Upper lobe of right lung (tissue), 1 donor: Measurements from ENCODE around the gene NDUFA8. TPM values are rescaled to one million over a fixed set of nuclear protein-coding genes. Genes with fewer than 3 reads are reported as not detected.

Source experiments
- ATAC-seq: fragments of 200-7000 bp; cut with Tn5 transposase; one replicate; pipeline ENCODE4 v1.9.1; 2020; ENCODE audit warnings: mild to moderate bottlenecking, moderate library complexity
- DNase-seq: peaks from one replicate; pipeline ENCODE4 v3.0.0-alpha.2; 2020
- H3K27ac ChIP-seq: fragments of 200-600 bp; one replicate; pipeline ENCODE4 v1.8.0; 2022
- H3K27me3 ChIP-seq: fragments of 200-600 bp; one replicate; pipeline ENCODE4 v1.8.0; 2022; ENCODE audit warnings: mild to moderate bottlenecking
- H3K36me3 ChIP-seq: fragments of 200-600 bp; one replicate; pipeline ENCODE4 v1.8.0; 2022
- H3K4me1 ChIP-seq: fragments of 200-600 bp; one replicate; pipeline ENCODE4 v1.8.0; 2022
- H3K4me3 ChIP-seq: fragments of 200-600 bp; one replicate; pipeline ENCODE4 v1.8.0; 2022; ENCODE audit warnings: mild to moderate bottlenecking
- H3K9me3 ChIP-seq: fragments of 200-600 bp; one replicate; pipeline ENCODE4 v1.8.0; 2022
- CTCF ChIP-seq: fragments of 200-600 bp; IDR thresholded peaks from one replicate; pipeline ENCODE4 v1.8.0; 2022; ENCODE audit warnings: antibody characterized with exemption
- intact Hi-C: fragments of 100-400 bp; cut with DNase I; formaldehyde crosslinking; loops from one replicate; pipeline ENCODE4 v1.11.0; 2022
- total RNA-seq: library from RNA; stranded (reverse); fragmentation: NEBNext Ultra II Directional; extraction: Animal tissue kit (Norgen Biotek cat#: 25700); gene quantifications from one replicate; pipeline ENCODE4 v1.2.1, GENCODE V29; 2021
- donor health status: DM: no; HTN: yes; CAD: no; lungs with severe emphysema.

NDUFA8 gene
- total RNA-seq, 1 donor from 2014 or later: 41.5 TPM

GRCh38 chr9:122138560-122139268 lies 20.9 kb downstream of the NDUFA8 start:
- Histone ChIP-seq H3K27me3 (no peaks in the 10 kb centered on the region), H3K27ac (no peak overlapping the region), H3K9me3 (no peaks in the 10 kb centered on the region), H3K4me1 (peaks cover 4% of the 10 kb centered on the region), H3K4me3 (no peak overlapping the region), H3K36me3 (peaks cover 6% of the 10 kb centered on the region)
- ATAC-seq: no peak
- intact Hi-C loops: no loop called here
- DNase-seq: no peak
- no peak for TF ChIP-seq CTCF

- no peaks in the 10 kb centered on the region for H3K27me3 ChIP-seq
- H3K27ac ChIP-seq: no peak overlapping the region
- ATAC-seq (no peak), DNase-seq (no peak)
- no peak overlapping the region for H3K4me3 ChIP-seq
- no peaks in the 10 kb centered on the region for H3K4me1 ChIP-seq
- intact Hi-C loops: no loop called here
- no peak for TF ChIP-seq CTCF
- H3K9me3 ChIP-seq: no peaks in the 10 kb centered on the region
- no peaks in the 10 kb centered on the region for H3K36me3 ChIP-seq
These were observed 24.1 kb downstream of the NDUFA8 start for GRCh38 chr9:122135529-122135859.

GRCh38 chr9:122134822-122135528 lies 24.6 kb downstream of the NDUFA8 start:
- no peak for TF ChIP-seq CTCF
- intact Hi-C loops: no loop called here
- Histone ChIP-seq H3K27me3 (no peaks in the 10 kb centered on the region), H3K4me1 (no peaks in the 10 kb centered on the region), H3K9me3 (no peaks in the 10 kb centered on the region), H3K4me3 (no peak overlapping the region), H3K27ac (no peak overlapping the region), H3K36me3 (no peaks in the 10 kb centered on the region)
- DNase-seq (no peak), ATAC-seq (no peak)

GRCh38 chr9:122133984-122134535 lies 25.5 kb downstream of the NDUFA8 start:
- Histone ChIP-seq H3K4me3 (no peak overlapping the region), H3K27me3 (no peaks in the 10 kb centered on the region), H3K4me1 (no peaks in the 10 kb centered on the region), H3K36me3 (no peaks in the 10 kb centered on the region), H3K27ac (no peak overlapping the region), H3K9me3 (no peaks in the 10 kb centered on the region)
- ATAC-seq: no peak
- intact Hi-C loops: no loop called here
- no peak for TF ChIP-seq CTCF
- DNase-seq: no peak

- no peak overlapping the region for H3K27ac ChIP-seq
- ATAC-seq (peak; percentile 52), DNase-seq (peak; percentile 3)
- no peaks in the 10 kb centered on the region for H3K27me3 ChIP-seq
- intact Hi-C loops: no loop called here
- H3K4me3 ChIP-seq: no peak overlapping the region
- no peak for TF ChIP-seq CTCF
- H3K9me3 ChIP-seq: no peaks in the 10 kb centered on the region
- H3K36me3 ChIP-seq: no peaks in the 10 kb centered on the region
- H3K4me1 ChIP-seq: no peaks in the 10 kb centered on the region
These were observed 26.2 kb downstream of the NDUFA8 start for GRCh38 chr9:122133263-122133983.
